Right lobe of liver (tissue), 6 donors: ENCODE measurements around the gene RERE. TPM values are rescaled to one million over a fixed set of nuclear protein-coding genes. Genes with fewer than 3 reads are reported as not detected.

Experiments
- ATAC-seq, 4 donors: fragments of 200-7000 bp; cut with Tn5 transposase; one replicate each; pipeline ENCODE4 v1.9.1; 2020; ENCODE audit warnings: mild to moderate bottlenecking in 4 of 4, moderate library complexity in 4 of 4
- DNase-seq, 3 donors: peaks; one replicate each; pipeline ENCODE4 v3.0.0-alpha.2; 2020
- H3K27ac ChIP-seq, 3 donors: fragments of 200-600 bp; one replicate each; pipeline ENCODE4 v1.8.0; 2022
- H3K27me3 ChIP-seq, 2 donors: fragments of 200-600 bp; one replicate each; pipeline ENCODE4 v1.8.0; 2022
- H3K36me3 ChIP-seq, 4 donors: fragments of 200-600 bp; sonication (generic) in 1 of 4; one replicate each; pipeline versions ENCODE4 v1.5.1 to v1.8.0; 2017 to 2022; ENCODE audit warnings: control low read depth in 1 of 4
- H3K4me1 ChIP-seq, 4 donors: fragments of 200-600 bp; sonication (generic) in 1 of 4; one replicate each; pipeline versions ENCODE4 v1.5.1 to v1.8.0; 2017 to 2022; ENCODE audit warnings: control low read depth in 1 of 4
- H3K4me3 ChIP-seq, 3 donors: fragments of 200-600 bp; one replicate each; pipeline ENCODE4 v1.8.0; 2022
- H3K9me3 ChIP-seq, 4 donors: fragments of 200-600 bp; sonication (generic) in 1 of 4; one replicate each; pipeline versions ENCODE4 v1.5.1 to v1.8.0; 2017 to 2022; ENCODE audit warnings: control low read depth in 1 of 4
- POLR2A ChIP-seq: fragments of 450-650 bp; IDR thresholded peaks from one replicate; pipeline ENCODE4 v1.6.1; 2017; ENCODE audit warnings: antibody characterized with exemption, mild to moderate bottlenecking
- WGBS: methylation state at CpG from one replicate; pipeline ENCODE4 v1.1.6; 2018; ENCODE audit warnings: low coverage, low lambda C conversion rate; ENCODE audit not compliant: insufficient coverage; ENCODE audit errors: missing lambda C conversion rate; 5-methylcytosine and 5-hydroxymethylcytosine counted together
- intact Hi-C, 2 donors: fragments of 100-400 bp; cut with DNase I; formaldehyde crosslinking; loops; one replicate each; pipeline versions ENCODE4 v1.11.2 to v1.14.1; 2022
- total RNA-seq, 6 experiments: library from RNA; depleted of rRNA in 2 of 6; stranded (reverse); fragments of >200 nt in 2 of 6; fragmentation: NEBNext Ultra II Directional in 3 of 6; extraction: Animal tissue kit (Norgen Biotek cat#: 25700) in 3 of 6; gene quantifications; one replicate each; pipeline versions ENCODE4 v1.1.0 to v1.2.4, GENCODE V29; 2016 to 2023
- TF ChIP-seq, protein P1 (sequence below), 4 donors: fragments of 200-600 bp in 3 of 4; fragments of 450-650 bp in 1 of 4; IDR thresholded peaks; one replicate each; pipeline versions ENCODE4 v1.5.1 to v1.8.0; 2016 to 2022; ENCODE audit warnings: antibody characterized with exemption in 4 of 4, mild to moderate bottlenecking in 2 of 4
- donor health status: DM: no; HTN: yes; CAD: no.
- donor health status: DM: no; HTN: no; CAD: no.
- donor health status: DM: no; HTN: no; CAD: no.
- donor health status: DM: no; HTN: yes; CAD: no.
- donor health status: DM: no; HTN: yes; CAD: no.

Gene RERE
- total RNA-seq, 6 experiments from 2014 or later: 17.5 to 38.4 (median 25.0) TPM

DNA sequence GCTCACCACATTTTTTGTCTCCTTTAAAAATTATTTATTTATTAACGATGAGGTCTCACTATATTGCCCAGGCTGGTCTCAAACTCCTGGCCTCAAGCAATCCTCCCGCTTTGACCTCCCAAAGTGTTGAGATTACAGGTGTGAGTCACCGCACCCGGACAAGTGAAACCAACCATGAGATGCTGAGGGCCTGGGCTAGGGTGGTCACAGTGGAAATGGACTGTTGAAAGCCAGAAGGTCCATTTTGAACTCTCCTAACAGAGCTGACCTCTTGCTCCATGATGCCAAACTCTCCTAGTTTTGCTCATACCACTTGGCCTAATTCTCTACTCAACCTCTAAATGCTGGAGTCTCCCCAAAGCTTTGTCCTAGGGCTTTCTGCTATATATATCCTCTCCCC lies 390.4 kb downstream of the RERE start:
- H3K27me3 ChIP-seq: no peaks in the 10 kb centered on the region
- no peaks in the 10 kb centered on the region for H3K9me3 ChIP-seq
- ATAC-seq: no peak
- intact Hi-C loops: no loop called here
- 100% methylated on average over 2 of the region's 4 CpGs for WGBS
- peaks cover 0 to 9% (median 2%) of the 10 kb centered on the region in 4 donors for H3K4me1 ChIP-seq
- peak overlapping the region in 1 of 3 donors; percentile 20 for H3K27ac ChIP-seq
- no peak overlapping the region for H3K4me3 ChIP-seq
- DNase-seq: no peak
- H3K36me3 ChIP-seq: no peaks in the 10 kb centered on the region
- TF ChIP-seq POLR2A: no peak
- TF ChIP-seq, protein P1, sequence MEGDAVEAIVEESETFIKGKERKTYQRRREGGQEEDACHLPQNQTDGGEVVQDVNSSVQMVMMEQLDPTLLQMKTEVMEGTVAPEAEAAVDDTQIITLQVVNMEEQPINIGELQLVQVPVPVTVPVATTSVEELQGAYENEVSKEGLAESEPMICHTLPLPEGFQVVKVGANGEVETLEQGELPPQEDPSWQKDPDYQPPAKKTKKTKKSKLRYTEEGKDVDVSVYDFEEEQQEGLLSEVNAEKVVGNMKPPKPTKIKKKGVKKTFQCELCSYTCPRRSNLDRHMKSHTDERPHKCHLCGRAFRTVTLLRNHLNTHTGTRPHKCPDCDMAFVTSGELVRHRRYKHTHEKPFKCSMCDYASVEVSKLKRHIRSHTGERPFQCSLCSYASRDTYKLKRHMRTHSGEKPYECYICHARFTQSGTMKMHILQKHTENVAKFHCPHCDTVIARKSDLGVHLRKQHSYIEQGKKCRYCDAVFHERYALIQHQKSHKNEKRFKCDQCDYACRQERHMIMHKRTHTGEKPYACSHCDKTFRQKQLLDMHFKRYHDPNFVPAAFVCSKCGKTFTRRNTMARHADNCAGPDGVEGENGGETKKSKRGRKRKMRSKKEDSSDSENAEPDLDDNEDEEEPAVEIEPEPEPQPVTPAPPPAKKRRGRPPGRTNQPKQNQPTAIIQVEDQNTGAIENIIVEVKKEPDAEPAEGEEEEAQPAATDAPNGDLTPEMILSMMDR (IDR thresholded peaks at IDR 0.05): no peak

DNA sequence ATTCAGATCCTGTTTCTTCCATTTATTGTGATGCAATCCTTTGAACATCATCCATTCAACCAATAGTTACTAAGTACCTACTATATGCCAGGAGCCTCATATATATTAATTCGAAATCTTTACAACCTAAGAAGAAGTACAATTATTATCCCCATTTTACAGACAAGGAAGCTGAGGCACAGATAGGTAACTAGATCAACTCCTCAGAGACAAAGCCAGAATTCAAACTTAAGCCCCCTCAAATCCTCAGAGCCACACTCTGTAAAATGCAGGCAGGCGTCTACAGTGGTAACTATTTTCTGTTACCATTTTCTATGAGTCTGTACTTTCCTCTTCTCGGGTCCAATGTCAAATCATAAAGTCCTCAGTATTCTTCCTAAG lies 391.7 kb downstream of the RERE start:
- no peaks in the 10 kb centered on the region for H3K27me3 ChIP-seq
- H3K4me1 ChIP-seq: peaks cover 0 to 19% (median 2%) of the 10 kb centered on the region in 4 donors
- DNase-seq (no peak), ATAC-seq (no peak)
- intact Hi-C loops: no loop called here
- 93% methylated on average over 3 of the region's 3 CpGs for WGBS
- no peak overlapping the region for H3K27ac ChIP-seq
- H3K4me3 ChIP-seq: no peak overlapping the region
- no peak for TF ChIP-seq POLR2A
- TF ChIP-seq, protein P1 (IDR thresholded peaks at IDR 0.05): no peak
- no peaks in the 10 kb centered on the region for H3K36me3 ChIP-seq
- H3K9me3 ChIP-seq: no peaks in the 10 kb centered on the region

DNA sequence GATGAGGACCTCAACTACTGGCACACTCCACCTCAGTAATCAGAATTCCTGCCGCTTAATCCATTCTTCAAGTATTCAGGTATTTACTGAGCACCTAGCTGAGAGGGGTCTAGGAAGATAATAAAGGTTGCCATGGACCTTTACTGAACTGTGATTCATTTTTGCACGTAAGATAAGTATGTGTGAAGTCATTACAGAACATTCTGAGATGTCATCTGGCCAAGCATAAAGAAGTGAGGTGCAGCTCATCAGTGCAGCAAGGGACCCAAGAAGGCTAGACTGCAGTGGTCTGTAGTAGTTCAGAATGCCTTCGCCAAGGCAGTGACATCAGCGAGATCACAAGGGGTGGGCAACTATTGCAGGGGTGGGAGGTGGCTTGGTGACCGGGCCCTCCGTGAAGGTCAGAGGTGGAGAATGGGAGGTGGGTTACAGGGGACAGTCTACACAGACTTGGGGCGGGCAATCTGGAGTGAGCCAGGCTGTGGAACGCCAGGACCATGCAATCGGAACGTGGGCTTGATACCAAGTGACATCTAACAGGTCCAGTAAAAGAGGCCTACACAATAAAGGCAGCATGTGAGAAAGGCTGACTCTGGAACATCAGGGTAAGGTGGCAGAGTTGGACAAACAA lies 392.2 kb downstream of the RERE start:
- WGBS: 92% methylated on average over 7 of the region's 10 CpGs
- Histone ChIP-seq H3K36me3 (no peaks in the 10 kb centered on the region), H3K9me3 (no peaks in the 10 kb centered on the region), H3K4me3 (no peak overlapping the region), H3K27me3 (no peaks in the 10 kb centered on the region), H3K27ac (peak overlapping the region; percentile 63 to 96 (median 93)), H3K4me1 (peaks cover 0 to 24% (median 2%) of the 10 kb centered on the region in 4 donors)
- intact Hi-C loops: no loop called here
- no peak for ATAC-seq
- DNase-seq: no peak
- TF ChIP-seq, protein P1 (IDR thresholded peaks at IDR 0.05): no peak
- no peak for TF ChIP-seq POLR2A

DNA sequence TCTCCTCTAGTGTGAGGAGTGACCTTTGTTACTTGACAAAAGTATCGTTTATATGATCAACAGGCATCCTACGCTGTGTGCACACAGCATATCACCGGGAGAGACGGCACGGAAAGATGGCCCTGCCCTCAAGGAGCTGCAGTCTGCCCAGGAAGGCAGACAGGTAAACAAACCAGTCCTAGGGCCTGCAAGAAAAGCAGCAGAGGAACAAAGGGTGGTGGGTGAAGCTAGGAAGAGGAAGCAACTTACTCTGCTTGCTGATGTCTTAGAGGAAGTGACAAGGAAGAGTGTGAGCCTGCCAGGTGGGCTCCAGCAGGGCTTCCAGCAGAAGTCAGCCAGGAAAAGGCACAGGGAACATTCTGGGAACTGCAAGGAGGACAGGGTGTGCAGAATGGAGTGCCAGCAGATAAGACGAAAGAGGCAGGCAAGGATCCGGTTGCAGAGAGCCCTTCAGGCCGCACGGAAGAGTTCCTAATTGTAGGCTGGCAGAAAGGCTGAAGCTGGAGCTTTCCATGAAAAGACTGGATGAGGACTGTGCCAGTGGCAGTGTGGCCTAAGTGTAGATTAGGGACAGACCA lies 392.8 kb downstream of the RERE start:
- WGBS: 39% methylated on average over 9 of the region's 9 CpGs
- intact Hi-C loops: no loop called here
- Histone ChIP-seq H3K9me3 (no peaks in the 10 kb centered on the region), H3K4me3 (peak overlapping the region; percentile 64 to 70 (median 66)), H3K36me3 (no peaks in the 10 kb centered on the region), H3K27me3 (no peaks in the 10 kb centered on the region), H3K4me1 (peaks cover 0 to 30% (median 3%) of the 10 kb centered on the region in 4 donors), H3K27ac (peak overlapping the region; percentile 63 to 96 (median 93))
- peak in 1 of 3 donors; percentile 60 for DNase-seq
- ATAC-seq: peak in 3 of 4 donors; percentile 2 to 8 (median 5)
- TF ChIP-seq POLR2A: no peak
- TF ChIP-seq, protein P1 (IDR thresholded peaks at IDR 0.05): no peak
